Measurements from ENCODE around the gene SPACA7.

The SPACA7 gene

DNA sequence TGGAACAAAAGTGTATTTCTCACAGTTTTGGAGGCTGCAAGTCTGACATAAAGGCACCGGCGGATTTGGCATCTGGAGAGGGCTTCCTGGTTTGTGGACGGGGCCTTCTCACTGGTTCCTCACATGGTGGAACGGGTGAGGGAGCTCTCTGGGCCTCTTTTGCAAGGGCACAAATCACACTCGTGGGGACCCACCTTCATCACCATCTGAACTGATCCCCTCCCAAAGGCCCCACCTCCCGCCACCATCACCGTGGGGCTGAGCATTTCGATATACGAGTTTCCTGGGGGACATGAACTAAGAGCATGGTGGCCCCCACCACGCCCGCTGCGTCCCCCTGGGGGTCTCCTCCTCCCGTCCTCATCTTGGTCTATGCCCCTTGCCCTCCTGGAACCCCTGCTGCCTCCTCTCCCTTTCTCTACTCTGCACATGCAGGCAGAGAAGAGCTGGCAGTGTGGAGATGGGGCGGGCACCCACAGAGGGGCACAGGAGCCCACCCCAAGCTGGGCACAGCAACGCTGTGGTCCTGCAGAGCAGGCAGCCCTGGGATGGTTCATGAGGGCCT, 20.8 kb upstream of the SPACA7 start:
- no peak for DNase-seq (ENCODE audit: low read depth)
- TF ChIP-seq, protein P1, sequence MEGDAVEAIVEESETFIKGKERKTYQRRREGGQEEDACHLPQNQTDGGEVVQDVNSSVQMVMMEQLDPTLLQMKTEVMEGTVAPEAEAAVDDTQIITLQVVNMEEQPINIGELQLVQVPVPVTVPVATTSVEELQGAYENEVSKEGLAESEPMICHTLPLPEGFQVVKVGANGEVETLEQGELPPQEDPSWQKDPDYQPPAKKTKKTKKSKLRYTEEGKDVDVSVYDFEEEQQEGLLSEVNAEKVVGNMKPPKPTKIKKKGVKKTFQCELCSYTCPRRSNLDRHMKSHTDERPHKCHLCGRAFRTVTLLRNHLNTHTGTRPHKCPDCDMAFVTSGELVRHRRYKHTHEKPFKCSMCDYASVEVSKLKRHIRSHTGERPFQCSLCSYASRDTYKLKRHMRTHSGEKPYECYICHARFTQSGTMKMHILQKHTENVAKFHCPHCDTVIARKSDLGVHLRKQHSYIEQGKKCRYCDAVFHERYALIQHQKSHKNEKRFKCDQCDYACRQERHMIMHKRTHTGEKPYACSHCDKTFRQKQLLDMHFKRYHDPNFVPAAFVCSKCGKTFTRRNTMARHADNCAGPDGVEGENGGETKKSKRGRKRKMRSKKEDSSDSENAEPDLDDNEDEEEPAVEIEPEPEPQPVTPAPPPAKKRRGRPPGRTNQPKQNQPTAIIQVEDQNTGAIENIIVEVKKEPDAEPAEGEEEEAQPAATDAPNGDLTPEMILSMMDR (IDR thresholded peaks at IDR 0.05; ENCODE audit: low read length, missing control alignments): no peak
- H3K4me3 ChIP-seq (replicated peaks; ENCODE audit: low read depth, low read length): no peak overlapping the region

DNA sequence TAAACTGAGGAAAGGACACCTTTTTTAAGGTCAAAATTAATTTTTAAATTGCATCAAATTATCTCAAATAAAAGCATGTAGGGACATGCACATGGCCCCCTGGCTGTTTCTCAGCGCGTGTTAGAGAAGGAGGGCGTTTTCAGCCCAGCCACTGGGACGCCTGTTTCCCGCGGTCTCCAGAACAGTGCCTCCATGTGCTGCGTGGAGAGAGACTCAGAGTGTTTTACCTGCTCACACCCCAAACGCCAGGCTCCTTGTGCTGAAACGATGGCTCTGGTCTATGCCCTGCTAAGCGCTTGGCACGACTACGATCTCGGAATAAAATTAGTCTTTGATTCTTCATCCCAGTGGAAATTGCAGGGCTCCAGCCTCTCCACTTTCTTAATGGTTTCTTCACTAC, 20.0 kb upstream of the SPACA7 start:
- no peak overlapping the region for H3K4me3 ChIP-seq (replicated peaks; ENCODE audit: low read depth, low read length)
- no peak for DNase-seq (ENCODE audit: low read depth)
- TF ChIP-seq, protein P1 (IDR thresholded peaks at IDR 0.05; ENCODE audit: low read length, missing control alignments): no peak

DNA sequence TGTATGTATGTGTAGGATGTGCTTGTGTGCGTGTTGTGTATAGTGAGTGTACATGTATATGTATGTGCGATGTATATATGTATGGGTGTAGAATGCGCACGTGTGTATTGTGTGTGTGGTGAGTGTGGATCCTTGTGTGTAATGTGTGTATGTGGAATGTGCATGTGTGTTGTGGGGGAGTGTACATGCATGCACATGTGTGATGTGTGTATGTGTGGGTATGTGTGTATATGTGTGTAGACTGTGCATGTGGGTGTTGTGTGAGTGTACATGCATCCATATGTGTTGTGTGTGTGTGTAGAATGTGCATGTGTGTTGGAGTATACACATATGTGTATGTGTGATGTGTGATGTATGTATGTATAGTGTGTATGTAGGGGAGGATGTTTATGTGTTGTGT, 18.0 kb upstream of the SPACA7 start:
- no peak for DNase-seq (ENCODE audit: low read depth)

DNA sequence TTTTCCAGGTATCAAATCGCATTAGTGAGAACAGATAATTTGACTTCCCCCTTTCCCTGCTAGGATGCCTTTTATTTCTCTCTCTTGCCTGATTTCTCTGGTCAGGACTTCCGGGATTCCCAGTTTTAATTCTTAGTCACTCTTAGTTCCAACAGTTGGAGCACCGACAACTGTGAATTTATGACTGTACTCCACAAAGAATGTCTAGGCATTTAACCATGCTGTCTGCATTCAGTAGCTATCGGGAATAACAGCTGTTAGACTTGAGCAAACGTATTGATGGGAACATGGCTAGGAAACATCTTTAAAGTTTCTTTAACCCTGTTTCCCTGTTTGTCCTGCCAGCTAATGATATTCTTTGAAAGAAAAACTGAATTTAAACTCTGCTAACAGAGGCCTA, 14.1 kb upstream of the SPACA7 start:
- no peak for DNase-seq (ENCODE audit: low read depth)
- no peak overlapping the region for H3K4me3 ChIP-seq (replicated peaks; ENCODE audit: low read depth, low read length)
- TF ChIP-seq, protein P1 (IDR thresholded peaks at IDR 0.05; ENCODE audit: low read length, missing control alignments): no peak

More for the DNA sequence above, 18.0 kb upstream of the SPACA7 start:
- H3K4me3 ChIP-seq (replicated peaks; ENCODE audit: low read depth, low read length): no peak overlapping the region
- TF ChIP-seq, protein P1 (IDR thresholded peaks at IDR 0.05; ENCODE audit: low read length, missing control alignments): no peak

DNA sequence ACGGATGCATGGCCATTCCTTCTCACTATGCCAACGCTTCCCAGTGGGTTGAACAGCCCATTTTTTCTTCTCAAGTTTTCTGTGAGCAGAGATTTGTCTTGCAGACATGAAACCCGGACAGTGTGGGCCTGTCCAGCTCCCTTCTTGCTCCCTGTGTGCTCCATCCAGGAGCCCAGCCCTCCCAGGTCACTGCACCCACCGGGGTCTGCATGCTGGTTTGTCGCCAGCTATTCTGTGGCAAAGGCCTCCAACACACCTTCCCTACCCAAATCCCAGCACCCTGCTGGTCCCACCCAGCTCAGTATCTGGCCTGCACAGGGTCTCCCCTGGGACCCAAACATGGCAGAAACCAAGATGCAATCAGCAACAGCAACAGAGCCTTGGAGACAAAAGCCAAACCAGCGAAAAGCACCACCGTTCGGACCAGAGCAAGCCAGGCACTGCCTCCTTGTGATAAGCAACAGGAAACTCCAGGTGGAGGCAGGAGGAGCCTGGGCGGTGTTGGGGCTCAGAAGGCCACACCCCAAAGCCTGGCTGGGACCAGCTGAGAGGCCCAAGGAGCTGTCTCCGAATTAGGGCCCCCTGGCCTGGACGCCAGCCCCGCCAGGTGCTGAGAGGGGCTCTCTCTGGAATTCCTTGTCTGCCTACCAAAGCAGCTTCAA, 12.2 kb upstream of the SPACA7 start:
- H3K4me3 ChIP-seq (replicated peaks; ENCODE audit: low read depth, low read length): no peak overlapping the region
- TF ChIP-seq, protein P1 (IDR thresholded peaks at IDR 0.05; ENCODE audit: low read length, missing control alignments): no peak
- DNase-seq (ENCODE audit: low read depth): no peak

DNA sequence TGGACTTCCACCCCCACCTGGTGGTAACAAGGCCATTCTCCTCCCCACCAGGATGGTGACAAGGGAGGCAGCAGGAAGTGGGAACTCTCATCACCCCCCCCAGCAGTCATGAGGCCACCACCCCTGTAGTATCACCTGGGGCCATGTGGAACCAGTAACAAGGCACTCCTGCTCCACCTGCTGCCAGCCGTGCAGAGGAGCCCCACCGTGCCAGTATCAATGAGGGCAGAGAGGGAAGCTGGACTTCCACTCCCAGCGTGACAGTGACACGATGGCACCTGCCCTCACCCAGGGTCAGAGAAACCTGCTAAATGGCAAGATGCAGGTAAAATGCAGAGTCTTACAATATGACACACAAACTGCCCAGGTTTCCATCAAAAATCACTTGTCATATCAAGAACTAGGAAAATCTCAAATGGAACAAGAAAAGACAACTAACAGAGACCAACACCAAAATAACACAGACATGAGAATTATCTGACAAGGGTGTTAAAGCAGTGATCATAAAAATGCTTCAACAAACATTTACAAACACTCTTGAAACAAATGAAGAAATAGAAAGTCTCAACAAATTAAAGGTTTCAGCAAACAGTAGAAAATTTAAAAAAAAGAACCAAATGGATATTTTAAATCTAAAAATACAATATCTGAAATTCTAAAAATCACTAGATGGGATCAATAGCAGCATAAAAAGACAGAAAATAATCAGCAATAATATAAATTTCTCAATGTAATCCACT, 9.1 kb upstream of the SPACA7 start:
- no peak for DNase-seq (ENCODE audit: low read depth)
- no peak overlapping the region for H3K4me3 ChIP-seq (replicated peaks; ENCODE audit: low read depth, low read length)
- TF ChIP-seq, protein P1 (IDR thresholded peaks at IDR 0.05; ENCODE audit: low read length, missing control alignments): no peak

Data from fibroblast of pulmonary artery (primary cell).